Calu3 (cell line): ENCODE data around the gene CEP170B. TPM values are rescaled to one million over a fixed set of nuclear protein-coding genes. Genes with fewer than 3 reads are reported as not detected.
"Not testable (repeated sequence)": the region's sequence is repeated elsewhere in the genome, so short reads cannot be mapped to it uniquely, and the experiment has no call there.

ENCODE experiments used
- BruUV-seq: library from RNA; stranded (reverse); fragments of 400-500 nt; replicated peaks from 2 replicates; lab custom pipeline; 2021; lab: Mats Ljungman, UMichigan
- CTCF ChIA-PET: fragments of 300-600 bp; sonication (Branson Sonifier 250); formaldehyde crosslinking; loops from one replicate; lab custom pipeline; 2022; ENCODE audit warnings: antibody characterized with exemption; lab: Charles Lee
- DNase-seq: peaks from one replicate; pipeline ENCODE4 v3.0.0; 2022
- H3K27ac Mint-ChIP-seq: one replicate; pipeline ENCODE4 v1.8.0; 2022; ENCODE audit warnings: mixed read lengths; ENCODE audit not compliant: unreplicated experiment
- H3K27me3 Mint-ChIP-seq: one replicate; pipeline ENCODE4 v1.8.0; 2022; ENCODE audit warnings: mixed read lengths; ENCODE audit not compliant: unreplicated experiment
- H3K36me3 Mint-ChIP-seq: one replicate; pipeline ENCODE4 v1.8.0; 2022; ENCODE audit warnings: mild to moderate bottlenecking, moderate library complexity, mixed read lengths; ENCODE audit not compliant: insufficient read depth, unreplicated experiment
- H3K4me1 Mint-ChIP-seq: one replicate; pipeline ENCODE4 v1.8.0; 2022; ENCODE audit warnings: mild to moderate bottlenecking, low read depth, mixed read lengths; ENCODE audit not compliant: unreplicated experiment
- H3K4me3 Mint-ChIP-seq: one replicate; pipeline ENCODE4 v1.8.0; 2022; ENCODE audit warnings: mild to moderate bottlenecking, low read depth, moderate library complexity, mixed read lengths; ENCODE audit not compliant: unreplicated experiment
- H3K9me3 Mint-ChIP-seq: one replicate; pipeline ENCODE4 v1.8.0; 2022; ENCODE audit warnings: low read depth, mixed read lengths; ENCODE audit not compliant: unreplicated experiment
- CTCF ChIP-seq: fragments of 200-600 bp; IDR thresholded peaks from one replicate; pipeline ENCODE4 v1.8.0; 2022; ENCODE audit warnings: antibody characterized with exemption; ENCODE audit not compliant: unreplicated experiment
- intact Hi-C: fragments of 100-400 bp; cut with micrococcal nuclease; formaldehyde crosslinking; loops from one replicate; pipeline ENCODE4 v1.10.0; 2022; ENCODE audit not compliant: unreplicated experiment
- total RNA-seq: library from RNA; stranded (reverse); gene quantifications from 2 replicates; pipeline ENCODE4 v1.2.3, GENCODE V29; 2022

Gene CEP170B
- total RNA-seq, 1 experiment from 2014 or later, result 60.2 TPM

- TF ChIP-seq CTCF, result no peak
- H3K4me1 Mint-ChIP-seq, result no peaks in the 10 kb centered on the region
- no peak for DNase-seq
- H3K27me3 Mint-ChIP-seq, result no peaks in the 10 kb centered on the region
- H3K27ac Mint-ChIP-seq, result no peak overlapping the region
- H3K4me3 Mint-ChIP-seq, result no peak overlapping the region
- H3K36me3 Mint-ChIP-seq, result peaks cover 17% of the 10 kb centered on the region
- CTCF ChIA-PET, result no interaction called here
- intact Hi-C loops, result no loop called here
- BruUV-seq, result no TSS peak
- H3K9me3 Mint-ChIP-seq, result no peaks in the 10 kb centered on the region
Measured at GRCh38 chr14:104941508-104942365, 76.7 kb downstream of the CEP170B start.

GRCh38 chr14:104942586-104942985 lies 77.5 kb downstream of the CEP170B start:
- BruUV-seq, result no TSS peak
- H3K27me3 Mint-ChIP-seq, result no peaks in the 10 kb centered on the region
- CTCF ChIA-PET, result no interaction called here
- no peak for DNase-seq
- peaks cover 22% of the 10 kb centered on the region for H3K36me3 Mint-ChIP-seq
- H3K27ac Mint-ChIP-seq, result no peak overlapping the region
- no peaks in the 10 kb centered on the region for H3K4me1 Mint-ChIP-seq
- intact Hi-C loops, result no loop called here
- H3K9me3 Mint-ChIP-seq, result no peaks in the 10 kb centered on the region
- TF ChIP-seq CTCF, result no peak
- H3K4me3 Mint-ChIP-seq, result no peak overlapping the region

GRCh38 chr14:104943216-104944015 lies 78.3 kb downstream of the CEP170B start:
- H3K36me3 Mint-ChIP-seq, result peaks cover 23% of the 10 kb centered on the region
- intact Hi-C loops, BruUV-seq, H3K27ac Mint-ChIP-seq, H3K27me3 Mint-ChIP-seq, CTCF ChIA-PET, H3K4me3 Mint-ChIP-seq, H3K4me1 Mint-ChIP-seq, H3K9me3 Mint-ChIP-seq, DNase-seq: not testable (repeated sequence)

GRCh38 chr14:104944016-104944308 lies 78.9 kb downstream of the CEP170B start:
- H3K4me3 Mint-ChIP-seq, intact Hi-C loops, H3K27ac Mint-ChIP-seq, CTCF ChIA-PET, H3K27me3 Mint-ChIP-seq, BruUV-seq, DNase-seq, H3K4me1 Mint-ChIP-seq, H3K9me3 Mint-ChIP-seq: not testable (repeated sequence)
- H3K36me3 Mint-ChIP-seq, result peaks cover 23% of the 10 kb centered on the region

- H3K27me3 Mint-ChIP-seq, BruUV-seq, CTCF ChIA-PET: not testable (repeated sequence)
Measured at GRCh38 chr14:104944436-104945205, 79.6 kb downstream of the CEP170B start.

GRCh38 chr14:104945266-104945665 lies 80.2 kb downstream of the CEP170B start:
- H3K9me3 Mint-ChIP-seq, H3K4me1 Mint-ChIP-seq, CTCF ChIA-PET, intact Hi-C loops, H3K27ac Mint-ChIP-seq, BruUV-seq, H3K27me3 Mint-ChIP-seq, DNase-seq, H3K4me3 Mint-ChIP-seq: not testable (repeated sequence)
- peaks cover 23% of the 10 kb centered on the region for H3K36me3 Mint-ChIP-seq

More at GRCh38 chr14:104944436-104945205, 79.6 kb downstream of the CEP170B start:
- intact Hi-C loops, DNase-seq, H3K4me3 Mint-ChIP-seq, H3K4me1 Mint-ChIP-seq, H3K9me3 Mint-ChIP-seq, H3K27ac Mint-ChIP-seq: not testable (repeated sequence)
- H3K36me3 Mint-ChIP-seq, result peaks cover 23% of the 10 kb centered on the region
